ENCODE data around the gene UPB1. TPM values are rescaled to one million over a fixed set of nuclear protein-coding genes. Genes with fewer than 3 reads are reported as not detected.

The UPB1 gene
- total RNA-seq, 4 donors from 2014 or later, result 0.80 TPM; not detected in 3

DNA sequence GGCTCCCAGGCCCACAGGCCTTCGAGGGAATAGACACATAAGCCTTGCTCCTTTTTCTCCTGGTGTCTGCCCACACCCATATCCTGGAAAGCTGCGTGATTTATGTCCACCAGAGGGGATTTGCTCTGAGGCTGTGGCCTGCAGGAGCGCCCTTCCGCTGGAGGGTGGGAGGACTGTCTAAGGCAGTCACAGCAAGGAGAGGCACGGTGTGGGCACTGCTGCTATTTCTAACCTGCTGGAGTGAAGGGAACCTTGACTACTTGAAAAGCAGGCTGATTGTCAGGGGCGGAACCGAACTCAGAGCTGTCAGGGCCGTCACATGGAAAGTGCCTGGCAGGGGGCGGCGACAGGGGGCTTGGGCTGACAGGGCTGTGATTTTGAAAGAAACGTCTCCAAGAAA is 3.7 kb downstream of the UPB1 start:
- H3K4me1 ChIP-seq, result peaks cover 0 to 15% (median 0%) of the 10 kb centered on the region in 4 donors
- TF ChIP-seq POLR2A (IDR thresholded peaks at IDR 0.05), result no peak
- TF ChIP-seq, protein P1, sequence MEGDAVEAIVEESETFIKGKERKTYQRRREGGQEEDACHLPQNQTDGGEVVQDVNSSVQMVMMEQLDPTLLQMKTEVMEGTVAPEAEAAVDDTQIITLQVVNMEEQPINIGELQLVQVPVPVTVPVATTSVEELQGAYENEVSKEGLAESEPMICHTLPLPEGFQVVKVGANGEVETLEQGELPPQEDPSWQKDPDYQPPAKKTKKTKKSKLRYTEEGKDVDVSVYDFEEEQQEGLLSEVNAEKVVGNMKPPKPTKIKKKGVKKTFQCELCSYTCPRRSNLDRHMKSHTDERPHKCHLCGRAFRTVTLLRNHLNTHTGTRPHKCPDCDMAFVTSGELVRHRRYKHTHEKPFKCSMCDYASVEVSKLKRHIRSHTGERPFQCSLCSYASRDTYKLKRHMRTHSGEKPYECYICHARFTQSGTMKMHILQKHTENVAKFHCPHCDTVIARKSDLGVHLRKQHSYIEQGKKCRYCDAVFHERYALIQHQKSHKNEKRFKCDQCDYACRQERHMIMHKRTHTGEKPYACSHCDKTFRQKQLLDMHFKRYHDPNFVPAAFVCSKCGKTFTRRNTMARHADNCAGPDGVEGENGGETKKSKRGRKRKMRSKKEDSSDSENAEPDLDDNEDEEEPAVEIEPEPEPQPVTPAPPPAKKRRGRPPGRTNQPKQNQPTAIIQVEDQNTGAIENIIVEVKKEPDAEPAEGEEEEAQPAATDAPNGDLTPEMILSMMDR (IDR thresholded peaks at IDR 0.05), result no peak

DNA sequence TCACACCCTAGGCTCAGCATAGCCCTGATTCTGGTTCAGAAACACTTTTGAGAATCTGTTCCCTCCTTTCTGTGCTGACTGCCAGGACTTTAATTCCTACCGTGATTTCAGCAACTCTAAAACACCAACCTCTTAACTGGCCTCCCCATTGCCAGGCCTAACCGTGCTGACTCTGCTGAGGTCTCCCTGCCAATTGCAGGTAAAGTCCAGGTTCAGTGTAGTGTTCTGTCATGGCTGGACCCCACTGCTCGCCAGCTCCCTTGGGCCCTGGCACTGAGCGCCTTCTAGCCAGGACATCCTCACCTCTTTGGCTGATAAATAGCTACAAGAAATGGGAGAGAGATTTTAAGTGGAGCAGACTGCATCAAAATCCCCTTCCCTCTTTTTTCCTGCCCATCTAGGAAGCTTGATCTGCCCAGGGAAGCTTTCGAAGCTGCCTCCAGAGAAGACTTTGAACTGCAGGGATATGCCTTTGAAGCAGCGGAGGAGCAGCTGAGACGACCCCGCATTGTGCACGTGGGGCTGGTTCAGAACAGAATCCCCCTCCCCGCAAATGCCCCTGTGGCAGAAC is 4.7 kb downstream of the UPB1 start:
- Histone ChIP-seq H3K27me3 (peaks cover 0 to under 1% of the 10 kb centered on the region in 2 donors), H3K4me3 (no peak overlapping the region), H3K9me3 (no peaks in the 10 kb centered on the region), H3K27ac (no peak overlapping the region), H3K4me1 (peaks cover 0 to 7% (median 0%) of the 10 kb centered on the region in 4 donors), H3K36me3 (no peaks in the 10 kb centered on the region)
- no peak for DNase-seq
- TF ChIP-seq, protein P1 (IDR thresholded peaks at IDR 0.05), result no peak

More for the DNA sequence above, 3.7 kb downstream of the UPB1 start:
- H3K9me3 ChIP-seq, result no peaks in the 10 kb centered on the region
- no peak overlapping the region for H3K4me3 ChIP-seq
- H3K27ac ChIP-seq, result no peak overlapping the region
- H3K27me3 ChIP-seq, result peaks cover 0 to 8% of the 10 kb centered on the region in 2 donors
- H3K36me3 ChIP-seq, result no peaks in the 10 kb centered on the region
- no peak for DNase-seq

DNA sequence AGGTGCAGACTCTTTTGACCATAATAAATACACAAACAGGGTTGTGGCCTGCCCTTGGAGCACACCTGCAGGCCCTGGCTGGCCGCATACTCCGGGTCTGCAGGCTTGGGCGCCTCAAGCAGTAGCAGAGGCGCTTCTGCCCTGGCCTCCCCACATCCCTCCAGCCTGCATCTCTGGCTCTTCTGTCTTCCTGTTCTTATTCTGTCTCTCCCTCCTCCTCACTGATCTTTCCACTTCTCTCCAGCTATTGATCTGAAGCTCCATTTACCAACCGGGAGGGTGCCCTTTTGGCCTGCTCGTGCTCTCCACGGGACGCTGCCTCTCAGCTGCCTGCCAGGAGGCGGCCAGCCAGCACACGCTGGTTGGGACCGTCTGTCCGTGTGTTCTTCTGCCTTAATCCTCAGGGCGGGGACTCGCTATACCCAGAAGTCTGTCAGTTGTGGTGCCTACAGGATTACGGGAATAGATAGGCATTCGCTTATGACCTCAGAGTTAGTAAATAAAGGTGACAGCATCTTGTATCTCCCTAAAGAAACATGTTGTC is 5.2 kb downstream of the UPB1 start:
- Histone ChIP-seq H3K9me3 (no peaks in the 10 kb centered on the region), H3K27me3 (no peaks in the 10 kb centered on the region), H3K4me1 (peaks cover 0 to 4% (median 0%) of the 10 kb centered on the region in 4 donors), H3K27ac (no peak overlapping the region), H3K4me3 (no peak overlapping the region), H3K36me3 (no peaks in the 10 kb centered on the region)
- no peak for DNase-seq
- TF ChIP-seq POLR2A (IDR thresholded peaks at IDR 0.05), result no peak
- TF ChIP-seq, protein P1 (IDR thresholded peaks at IDR 0.05), result no peak

DNA sequence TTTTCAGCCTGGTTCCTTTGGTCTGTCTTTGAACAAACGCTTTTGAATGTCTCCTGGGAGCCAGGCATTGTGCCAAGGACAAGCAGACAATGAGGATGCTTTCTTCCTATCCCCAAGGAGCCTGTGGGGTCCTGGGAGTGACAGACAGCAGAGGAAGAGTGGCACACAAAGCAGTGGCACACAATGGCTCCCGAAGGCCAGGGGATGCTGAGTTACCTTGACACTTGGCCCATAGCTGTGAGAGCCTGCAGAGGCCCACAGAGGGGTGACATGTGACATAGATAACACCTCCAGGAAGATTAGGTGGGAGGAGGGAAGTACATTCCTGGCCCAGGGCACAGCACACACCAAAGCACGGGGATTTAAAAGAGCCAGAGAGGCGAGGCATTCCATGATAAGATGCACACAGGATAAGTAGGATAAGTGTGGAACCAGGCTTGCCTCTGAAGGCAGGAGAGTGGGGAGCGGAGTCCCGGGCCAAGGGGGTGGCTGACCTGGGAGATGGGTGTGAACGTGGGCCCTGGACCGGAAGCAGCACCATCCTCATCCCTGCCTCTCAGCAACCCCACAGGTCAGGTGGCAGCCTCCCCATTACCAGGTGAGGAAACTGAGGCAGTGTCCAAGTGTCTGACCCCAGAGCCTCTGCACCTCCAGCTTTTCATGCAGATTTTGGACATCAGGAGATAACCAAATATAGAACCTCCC is 6.3 kb downstream of the UPB1 start:
- Histone ChIP-seq H3K27me3 (no peaks in the 10 kb centered on the region), H3K36me3 (no peaks in the 10 kb centered on the region), H3K9me3 (no peaks in the 10 kb centered on the region), H3K27ac (no peak overlapping the region), H3K4me1 (peaks cover 0 to 14% (median 0%) of the 10 kb centered on the region in 4 donors), H3K4me3 (no peak overlapping the region)
- DNase-seq, result no peak
- no peak for TF ChIP-seq POLR2A (IDR thresholded peaks at IDR 0.05)
- TF ChIP-seq, protein P1 (IDR thresholded peaks at IDR 0.05), result no peak

DNA sequence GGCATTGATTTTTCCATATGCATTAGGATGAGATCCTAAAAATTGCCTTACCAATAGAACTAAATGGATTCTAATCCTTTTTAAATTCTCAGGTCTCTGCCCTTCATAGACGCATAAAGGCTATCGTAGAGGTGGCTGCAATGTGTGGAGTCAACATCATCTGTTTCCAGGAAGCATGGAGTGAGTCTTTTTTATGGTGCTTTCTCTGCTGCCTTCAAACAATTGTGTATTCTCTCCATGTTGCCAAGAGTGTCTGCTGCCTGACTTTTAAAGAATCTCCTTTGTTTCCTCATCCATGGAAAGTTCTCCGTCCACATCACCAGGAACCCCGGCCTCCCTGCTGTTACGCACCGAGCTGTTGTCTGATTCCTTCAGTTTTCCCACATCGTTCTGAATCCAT is 6.9 kb downstream of the UPB1 start:
- peaks cover 0 to 20% (median 0%) of the 10 kb centered on the region in 4 donors for H3K4me1 ChIP-seq
- TF ChIP-seq, protein P1 (IDR thresholded peaks at IDR 0.05), result no peak
- no peak overlapping the region for H3K4me3 ChIP-seq
- H3K36me3 ChIP-seq, result no peaks in the 10 kb centered on the region
- no peaks in the 10 kb centered on the region for H3K9me3 ChIP-seq
- no peak for DNase-seq
- no peak overlapping the region for H3K27ac ChIP-seq
- no peaks in the 10 kb centered on the region for H3K27me3 ChIP-seq

Measured in Peyer's patch (tissue), 4 donors.